ENCODE data around the gene ZNF648. TPM values are rescaled to one million over a fixed set of nuclear protein-coding genes. Genes with fewer than 3 reads are reported as not detected.

The ZNF648 gene
- total and polyA plus RNA-seq, 2 of the 4 experiments (the other 2 are of a cell fraction) = not detected

DNA sequence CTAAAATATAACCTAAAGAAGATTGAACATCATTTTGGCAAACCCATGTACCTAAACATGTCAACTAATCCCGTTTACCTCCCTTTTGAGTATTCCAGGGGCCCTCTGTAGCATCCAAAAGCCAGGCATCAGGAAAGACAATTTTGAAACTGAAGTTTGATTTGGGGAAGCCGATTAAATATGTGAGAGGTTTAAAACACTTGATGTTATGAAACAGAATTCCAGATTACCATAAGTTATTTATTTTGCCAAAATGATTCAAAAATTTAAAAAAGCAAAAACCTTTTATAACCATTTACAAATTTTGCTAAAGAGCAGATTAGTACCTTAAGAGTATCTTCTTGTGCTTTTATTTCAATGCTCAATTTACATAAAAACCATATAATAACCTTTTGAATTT is 23.3 kb downstream of the ZNF648 start:
- ATAC-seq (ENCODE audit: low read depth) (no peak), DNase-seq (no peak)
- Histone ChIP-seq H2AK9ac (replicated peaks; ENCODE audit: low read depth, low read length, poor library complexity) (no peak overlapping the region), H4K20me1 (ENCODE audit: insufficient read depth, low read length) (no peaks in the 10 kb centered on the region), H3K18ac (ENCODE audit: low read depth, low read length) (no peak overlapping the region), H2BK15ac (ENCODE audit: low read depth, low read length) (no peak overlapping the region), H3K23ac (ENCODE audit: low read depth, low read length) (no peak overlapping the region), H2BK120ac (ENCODE audit: low read depth, low read length) (no peak overlapping the region), H3K4me1 (ENCODE audit: control insufficient read depth, insufficient read depth, low read length) (no peaks in the 10 kb centered on the region), H3K14ac (replicated peaks; ENCODE audit: low read depth, low read length) (no peak overlapping the region), H3K79me1 (ENCODE audit: low read depth in 1 of 2, low read length in 2 of 2) (no peaks in the 10 kb centered on the region), H2BK20ac (ENCODE audit: low read depth, low read length) (no peak overlapping the region), H3K27me3 (ENCODE audit: control insufficient read depth, insufficient read depth, low read length) (no peaks in the 10 kb centered on the region), H3K27ac (ENCODE audit: insufficient read depth, low read length) (no peak overlapping the region), H3K9me3 (ENCODE audit: control insufficient read depth, insufficient read depth, low read length) (0 out of 2 replicates have a peak, but pooled peaks cover 3% of the 10 kb centered on the region), H4K5ac (ENCODE audit: low read depth, low read length) (no peak overlapping the region), H4K91ac (ENCODE audit: insufficient read depth, low read depth, low read length) (no peak overlapping the region), H2BK5ac (ENCODE audit: low read depth, low read length, poor library complexity, severe bottlenecking) (no peak overlapping the region), H2AFZ (replicated peaks; ENCODE audit: low read length, poor library complexity) (no peak overlapping the region), H3K4me3 (ENCODE audit: insufficient read depth, low read depth, low read length) (no peak overlapping the region), H3K9ac (ENCODE audit: low read depth, low read length) (no peak overlapping the region), H3K4ac (ENCODE audit: low read depth, low read length) (no peak overlapping the region), H4K8ac (ENCODE audit: low read depth in 2 of 2, low read length in 2 of 2) (no peak overlapping the region), H3K56ac (ENCODE audit: extremely low read depth, insufficient read depth, low read length) (no peak overlapping the region), H3K36me3 (ENCODE audit: control insufficient read depth, insufficient read depth, low read length) (no peaks in the 10 kb centered on the region), H2AK5ac (ENCODE audit: low read depth, low read length) (no peak overlapping the region), H3K4me2 (ENCODE audit: low read depth, low read length) (no peak overlapping the region), H3K9me1 (ENCODE audit: insufficient read depth, low read length) (no peaks in the 10 kb centered on the region)
- POLR2A ChIA-PET (ENCODE audit: unreplicated experiment) = no interaction called here
- TF ChIP-seq FOS (IDR thresholded peaks at IDR 0.05; ENCODE audit: low read depth, low read length) (no peak), MAFK (IDR thresholded peaks at IDR 0.05; ENCODE audit: low read depth, low read length) (no peak), SMC3 (IDR thresholded peaks at IDR 0.05; ENCODE audit: low read depth, low read length) (no peak), NFE2L2 (IDR thresholded peaks at IDR 0.05; ENCODE audit: low read depth, low read length) (no peak), POLR2A (IDR thresholded peaks at IDR 0.05; ENCODE audit: low read depth, low read length) (no peak), MXI1 (IDR thresholded peaks at IDR 0.05; ENCODE audit: borderline replicate concordance, low read depth, low read length) (no peak), MAZ (IDR thresholded peaks at IDR 0.05; ENCODE audit: borderline replicate concordance, low read depth, low read length) (no peak), CTCF (conservative IDR thresholded peaks at IDR 0.05; ENCODE audit: low read depth, low read length) (no peak)
- TF ChIP-seq, protein P1, sequence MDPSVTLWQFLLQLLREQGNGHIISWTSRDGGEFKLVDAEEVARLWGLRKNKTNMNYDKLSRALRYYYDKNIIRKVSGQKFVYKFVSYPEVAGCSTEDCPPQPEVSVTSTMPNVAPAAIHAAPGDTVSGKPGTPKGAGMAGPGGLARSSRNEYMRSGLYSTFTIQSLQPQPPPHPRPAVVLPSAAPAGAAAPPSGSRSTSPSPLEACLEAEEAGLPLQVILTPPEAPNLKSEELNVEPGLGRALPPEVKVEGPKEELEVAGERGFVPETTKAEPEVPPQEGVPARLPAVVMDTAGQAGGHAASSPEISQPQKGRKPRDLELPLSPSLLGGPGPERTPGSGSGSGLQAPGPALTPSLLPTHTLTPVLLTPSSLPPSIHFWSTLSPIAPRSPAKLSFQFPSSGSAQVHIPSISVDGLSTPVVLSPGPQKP (IDR thresholded peaks at IDR 0.05; ENCODE audit: borderline replicate concordance, low read depth, low read length) = no peak
- no CpG with 5 or more reads among the region's 2 CpGs for WGBS, 2 experiments (ENCODE audit: extremely low coverage in 2 of 2, insufficient read length in 1 of 2)
- BruUV-seq (replicated peaks) = no TSS peak
- intact Hi-C loops (cut with micrococcal nuclease) (no loop called here), dilution Hi-C loops (cut with HindIII; ENCODE audit: low sequenced_read_pairs, unreplicated experiment) (no loop called here), in situ Hi-C loops (cut with MboI; ENCODE audit: low sequenced_read_pairs) (no loop called here)
- CTCF ChIA-PET = no interaction called here
